NCI-H2196 treated with DMSO at 0.1 percent for 48 hours (cell line): ENCODE data around the gene MB.
"Not testable (repeated sequence)": the region's sequence is repeated elsewhere in the genome, so short reads cannot be mapped to it uniquely, and the experiment has no call there.

Experiments used
- DNase-seq: peaks from one replicate; lab custom pipeline; 2025; ENCODE audit not compliant: unreplicated experiment; lab: John Stamatoyannopoulos, UW

The MB gene

DNA sequence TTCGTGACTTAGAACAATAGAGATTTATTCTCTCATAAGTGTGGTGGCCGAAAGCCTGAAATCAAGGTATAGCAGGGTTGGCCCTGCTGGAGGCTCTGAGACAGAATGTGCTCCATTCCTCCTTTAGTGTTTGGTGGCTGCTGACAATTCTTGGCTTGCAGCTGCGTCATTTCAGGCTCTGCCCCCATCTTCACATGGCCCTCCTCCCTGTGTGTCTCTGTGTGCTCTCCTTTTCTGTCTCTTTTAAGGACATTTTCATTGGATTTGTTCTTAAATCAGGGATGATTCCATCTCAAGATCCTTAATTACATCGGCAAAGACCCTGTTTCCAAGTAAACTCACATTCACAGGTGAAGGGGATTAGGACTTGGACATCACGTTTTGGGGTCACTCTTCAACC is 20.9 kb upstream of the MB start:
- no peak for DNase-seq

DNA sequence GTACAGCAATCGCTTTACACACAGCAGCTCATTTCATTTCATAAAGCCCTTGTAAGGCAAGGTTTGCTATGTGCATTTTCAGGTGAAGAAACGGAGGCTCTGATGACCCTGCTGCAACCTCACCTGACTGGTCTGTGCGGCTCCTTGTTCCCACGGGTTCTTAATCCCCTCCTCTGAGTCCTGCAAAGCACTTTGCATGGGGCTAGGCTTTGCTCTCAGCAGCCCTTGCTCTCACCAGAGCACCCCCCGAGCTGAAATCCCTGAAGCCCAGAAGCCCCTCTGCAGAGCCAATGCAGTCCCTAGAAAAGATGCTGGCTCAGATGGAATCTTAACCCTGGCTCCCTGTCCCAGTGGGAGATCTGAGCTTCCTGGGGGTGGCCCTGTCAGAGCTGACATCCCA is 20.1 kb upstream of the MB start:
- DNase-seq = no peak

DNA sequence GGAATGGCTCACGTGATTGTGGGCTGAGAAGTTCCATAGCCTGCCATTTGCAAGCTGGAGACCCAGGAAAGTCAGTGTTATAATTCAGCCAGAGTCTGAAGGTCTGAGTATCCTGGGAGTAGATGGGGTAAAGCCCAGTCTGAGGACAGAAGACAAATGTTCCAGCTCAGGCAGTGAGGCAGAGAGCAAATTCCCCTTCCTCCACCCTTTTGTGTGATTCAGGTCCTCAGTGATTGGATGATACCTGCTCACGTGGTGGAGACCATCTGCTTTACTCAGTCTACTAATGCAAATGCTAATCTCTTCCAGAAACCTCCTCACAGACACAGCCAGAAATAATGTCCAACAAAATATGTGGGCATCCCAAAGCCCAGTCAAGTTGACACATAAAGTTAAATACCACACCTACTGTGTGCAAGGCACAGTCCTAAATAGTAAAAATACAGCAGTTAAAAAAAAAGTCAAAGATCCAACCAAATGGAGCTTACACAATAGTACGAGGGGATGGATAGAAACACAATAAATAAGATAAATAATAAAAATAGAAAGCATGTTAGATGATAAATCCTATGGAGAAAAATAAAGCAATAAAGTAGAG is 17.9 kb upstream of the MB start:
- no peak for DNase-seq

DNA sequence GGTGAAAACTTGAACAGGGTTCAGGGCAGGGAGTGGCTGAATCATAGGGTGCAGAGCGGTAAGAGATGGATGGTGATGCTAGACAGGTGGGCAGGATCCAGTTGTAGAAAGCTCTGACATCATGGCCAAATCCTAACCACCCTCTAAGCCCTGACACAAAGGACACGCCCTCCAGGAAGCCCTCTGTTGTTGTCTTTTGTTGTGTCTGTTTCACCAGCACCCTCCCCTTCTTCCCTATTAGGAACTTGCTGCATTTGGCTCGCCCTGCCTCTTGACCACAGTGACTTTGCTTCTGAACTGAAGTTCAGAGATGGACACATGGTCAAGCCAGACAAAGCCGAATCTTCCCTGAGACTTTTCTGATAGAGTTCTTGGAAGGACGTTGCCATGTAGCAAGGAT is 16.9 kb upstream of the MB start:
- DNase-seq = no peak

DNA sequence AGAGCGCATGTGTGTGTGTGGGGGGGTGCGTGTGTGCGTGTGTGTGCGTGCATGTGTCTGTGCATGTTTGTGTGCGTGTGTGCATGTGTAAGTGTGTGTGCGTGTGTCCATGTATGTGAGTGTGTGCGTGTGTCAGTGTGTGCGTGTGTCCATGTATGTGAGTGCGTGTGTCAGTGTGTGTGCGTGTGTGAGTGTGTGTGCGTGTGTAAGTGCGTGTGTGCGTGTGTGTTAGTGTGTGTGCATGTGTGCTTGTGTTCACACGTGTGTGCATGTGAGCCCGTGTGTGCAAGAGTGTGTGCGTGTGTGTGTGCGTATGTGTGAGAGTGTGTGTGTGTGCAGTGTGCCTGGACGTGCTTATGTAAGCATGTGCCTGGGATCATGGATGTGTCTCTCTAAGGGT is 16.4 kb upstream of the MB start:
- DNase-seq = no peak

DNA sequence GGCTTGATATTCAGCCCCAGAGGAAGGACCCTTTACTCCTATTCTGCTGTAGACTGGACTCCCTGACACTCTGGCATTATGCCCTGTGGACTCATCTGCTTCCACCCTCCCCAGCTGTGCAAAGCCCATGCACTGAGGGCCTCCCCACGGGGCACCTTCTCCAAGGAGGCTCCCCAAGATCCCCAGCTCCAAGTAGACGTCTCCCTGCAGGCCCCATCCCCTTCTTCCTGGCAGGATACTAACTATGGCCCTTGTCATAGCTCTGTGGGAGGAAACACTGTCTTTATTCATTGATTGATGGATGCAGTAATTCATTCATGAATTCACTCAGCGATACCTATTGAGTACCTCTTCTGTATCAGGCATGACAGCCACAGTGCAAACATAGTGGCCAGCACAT is 15.8 kb upstream of the MB start:
- no peak for DNase-seq

DNA sequence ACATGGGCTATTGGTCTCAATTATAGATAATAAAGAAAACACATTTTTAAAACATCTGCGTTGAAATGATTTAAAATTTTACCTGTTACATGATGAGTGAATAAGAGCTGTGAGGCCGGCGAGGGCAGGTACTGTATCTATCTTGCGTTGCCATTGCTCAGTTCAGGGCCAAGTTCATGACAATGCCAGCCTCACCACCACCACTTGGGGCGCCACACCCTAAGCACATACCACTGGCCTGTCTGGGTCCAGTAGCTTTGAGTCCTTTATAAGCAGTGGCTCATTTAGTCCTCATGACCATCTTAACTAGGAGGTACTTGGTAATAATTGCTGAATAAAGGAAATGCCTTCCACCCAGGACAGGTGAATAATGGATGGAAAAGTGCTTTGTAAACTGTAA is 14.5 kb upstream of the MB start:
- no peak for DNase-seq

DNA sequence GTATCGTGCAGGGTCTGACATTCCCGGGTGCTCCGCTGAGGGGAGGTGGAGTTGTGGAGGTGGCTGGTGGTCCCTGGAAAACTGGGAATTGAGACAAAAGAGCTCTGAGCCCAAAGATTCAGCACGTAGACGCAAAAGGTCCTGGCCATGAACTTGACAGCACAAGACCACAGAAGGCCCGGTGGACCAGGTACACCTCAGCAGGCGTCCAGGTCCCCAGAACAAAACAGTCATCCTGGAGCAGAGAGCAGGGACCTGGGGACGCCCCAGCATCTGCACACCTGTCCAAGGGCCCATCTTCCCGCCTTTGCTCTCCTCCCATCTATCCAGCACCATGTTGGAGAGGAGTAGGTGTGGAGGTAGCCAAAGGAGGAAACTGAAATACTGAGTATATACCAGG is 13.8 kb upstream of the MB start:
- no peak for DNase-seq

DNA sequence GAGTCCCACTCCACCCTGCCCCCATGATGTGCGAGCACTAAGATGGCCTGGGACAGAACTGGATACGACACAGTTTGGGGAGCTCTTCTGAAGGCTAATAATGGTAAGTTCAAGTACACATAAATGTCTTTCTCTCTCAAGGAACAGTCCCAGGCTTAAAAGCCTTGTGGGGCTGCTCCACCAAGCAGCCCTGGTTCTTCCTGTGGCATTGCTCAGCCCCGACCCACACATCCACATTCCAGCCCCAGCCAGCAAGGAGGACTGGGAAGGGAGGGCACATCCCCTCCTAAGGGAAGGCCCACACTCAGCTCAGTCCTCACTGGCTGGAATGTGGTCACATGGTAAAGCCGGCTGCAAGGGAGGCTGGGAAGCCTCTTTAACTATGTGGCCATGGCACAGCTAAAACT is 13.3 kb upstream of the MB start:
- DNase-seq = no peak

DNA sequence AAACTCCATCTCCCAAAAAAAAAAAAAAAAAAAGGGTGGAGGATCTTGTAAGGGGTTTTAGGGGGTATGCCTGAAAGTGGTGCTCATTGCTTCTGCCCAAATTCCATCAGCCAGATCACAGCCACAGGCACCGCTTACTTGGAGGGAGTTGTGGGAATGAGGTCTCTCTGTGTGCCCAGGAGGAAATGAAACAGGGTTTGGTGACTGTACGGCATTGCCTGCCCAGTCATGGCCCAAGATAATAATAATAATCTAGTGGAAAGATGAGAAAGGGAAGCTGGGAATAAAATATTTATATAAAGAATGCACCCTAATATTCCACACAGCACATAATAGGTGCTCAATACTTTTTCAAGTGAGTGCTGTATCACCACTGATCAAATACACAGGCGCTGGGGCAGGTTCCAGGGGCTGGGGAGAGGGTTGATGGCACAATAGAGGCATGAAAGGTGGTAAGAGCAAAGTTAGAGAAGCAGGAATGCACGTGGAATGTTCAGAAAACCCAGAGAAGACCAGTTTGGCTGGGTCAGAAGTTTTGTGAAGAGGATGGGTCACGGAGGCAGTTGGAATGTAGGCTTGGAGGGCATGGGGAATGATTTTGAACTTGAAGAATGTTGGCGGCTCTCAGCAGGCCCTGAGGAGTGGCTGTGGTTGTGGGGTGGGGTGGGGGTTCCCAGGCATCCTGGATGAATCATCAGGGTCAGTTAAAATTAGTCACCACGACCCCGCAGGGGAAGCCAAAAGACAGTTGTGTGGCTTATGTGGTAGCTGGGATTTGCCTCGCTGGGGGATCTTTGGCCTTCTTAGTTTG is 12.5 kb upstream of the MB start:
- DNase-seq = no peak

DNA sequence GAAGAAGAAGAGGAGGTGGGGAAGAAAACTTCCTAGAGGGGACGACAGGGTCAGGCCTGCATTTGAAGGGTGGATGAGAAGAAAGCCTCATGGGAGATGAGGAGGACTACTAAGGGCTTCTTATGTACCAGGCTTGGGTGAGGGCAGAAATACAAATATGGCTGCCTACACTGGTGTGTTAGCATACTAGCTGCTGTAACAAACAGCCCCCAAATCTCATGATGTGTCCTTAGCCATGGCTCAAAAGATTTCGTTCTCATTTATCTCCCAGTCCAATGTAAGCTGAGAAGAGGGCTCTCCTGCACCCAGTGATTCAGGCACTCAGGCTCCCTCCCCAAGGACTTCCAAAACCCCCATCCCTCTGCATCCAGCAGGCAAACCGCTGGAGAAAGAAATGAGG is 11.6 kb upstream of the MB start:
- no peak for DNase-seq

DNA sequence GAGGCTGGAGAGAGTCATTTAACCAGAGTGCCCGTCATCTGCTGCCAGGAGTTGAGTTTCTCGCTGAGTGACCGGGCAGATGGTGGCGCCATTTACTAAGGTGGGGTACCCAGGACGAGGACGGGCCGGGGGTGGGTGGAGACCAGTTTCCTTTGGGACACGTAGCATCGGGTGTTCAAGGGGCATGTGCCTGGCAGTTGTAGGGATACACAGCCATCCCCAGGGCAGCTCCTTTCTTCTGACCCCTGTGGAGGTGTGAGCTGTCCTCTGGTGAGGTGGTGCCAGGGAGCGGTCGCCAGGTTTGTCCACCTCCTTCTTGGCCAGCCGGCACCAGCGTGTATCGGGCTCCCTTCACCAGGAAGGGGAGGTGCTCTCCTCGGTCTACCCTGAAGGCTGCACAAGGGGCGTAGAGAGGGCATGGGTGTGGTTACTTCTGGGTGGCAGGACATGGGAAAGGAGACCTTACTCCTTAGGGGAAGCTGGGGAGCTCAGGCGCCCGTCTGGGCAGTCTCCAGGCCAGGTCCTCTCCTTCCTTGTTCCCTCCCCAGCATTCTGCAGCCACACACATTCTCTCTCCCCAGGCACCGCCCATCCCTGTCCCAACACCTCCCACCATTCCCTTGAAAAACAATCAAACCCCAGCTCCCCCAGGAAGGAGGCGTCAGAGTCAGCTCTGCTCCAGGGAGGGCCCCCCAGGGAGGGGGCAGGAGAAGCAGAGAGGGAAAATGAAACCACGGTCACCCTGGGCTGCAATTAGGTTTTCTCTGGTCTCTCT is 10.3 kb upstream of the MB start:
- peak; percentile 28 for DNase-seq

DNA sequence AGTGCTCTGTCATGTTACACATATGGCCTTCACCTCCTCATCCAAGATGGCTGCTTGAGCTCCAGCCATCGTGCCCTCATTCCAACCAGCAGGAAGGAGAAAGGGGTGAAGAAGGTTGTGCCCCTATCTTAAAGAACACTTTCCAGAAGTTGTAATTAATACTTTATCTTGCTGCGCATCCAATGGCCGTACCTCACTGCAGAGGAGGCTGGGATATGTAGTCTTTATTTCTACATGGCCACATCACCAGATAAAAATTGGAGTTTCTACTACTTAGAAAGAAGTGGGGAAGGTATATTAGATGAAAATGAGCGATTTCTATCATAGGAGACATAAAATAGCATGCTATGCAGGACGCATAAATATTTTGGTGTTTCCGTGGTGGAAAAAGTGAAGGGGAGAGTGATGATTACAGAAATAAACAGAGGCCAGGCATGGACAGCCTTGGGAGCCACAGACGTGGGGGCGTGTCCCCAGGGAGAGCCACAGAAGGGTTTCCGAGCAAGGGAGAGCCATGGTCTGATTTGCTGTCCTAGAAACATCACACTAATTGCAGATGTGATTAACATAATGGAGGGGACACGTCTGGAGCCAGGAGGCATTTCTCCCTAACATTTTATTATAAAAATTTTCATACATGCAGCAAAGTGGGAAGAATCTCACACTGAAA is 8.8 kb upstream of the MB start:
- DNase-seq = no peak

DNA sequence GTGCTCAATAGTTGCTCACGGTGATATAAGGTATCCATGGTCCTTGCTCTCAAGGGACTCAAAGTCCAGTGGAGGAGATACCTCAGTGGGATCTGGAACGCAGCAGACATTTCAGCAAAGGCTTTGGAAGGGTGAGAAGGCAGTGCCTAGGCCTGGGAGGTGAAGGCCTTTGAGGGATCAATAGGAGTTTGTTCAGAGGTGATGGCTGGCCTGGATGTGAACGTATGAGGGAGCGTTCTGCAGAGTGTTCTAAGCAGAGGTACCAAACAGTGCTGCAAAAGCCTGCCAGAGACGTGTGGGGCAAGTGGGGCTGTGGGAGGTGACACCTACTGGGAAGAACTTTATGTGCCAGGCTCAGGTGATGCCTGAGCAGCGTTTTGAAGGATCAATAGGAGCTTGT is 7.4 kb upstream of the MB start:
- no peak for DNase-seq

DNA sequence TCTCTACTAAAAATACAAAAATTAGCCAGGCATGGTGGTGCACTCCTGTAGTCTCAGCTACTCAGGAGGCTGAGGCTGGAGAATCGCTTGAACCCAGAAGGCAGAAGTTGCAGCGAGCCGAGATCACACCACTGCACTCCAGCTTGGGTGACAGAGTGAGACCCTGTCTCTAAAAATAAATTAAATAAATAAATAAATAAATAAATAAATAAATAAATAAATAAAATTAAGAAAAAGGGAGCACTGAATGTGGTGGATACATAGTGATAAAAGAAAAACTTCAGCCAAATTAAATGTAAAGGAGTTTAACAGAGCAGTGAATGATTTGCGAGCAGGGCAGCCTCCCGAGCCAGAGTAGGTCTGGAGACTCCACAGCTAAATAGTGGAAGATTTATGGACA is 6.8 kb upstream of the MB start:
- not testable (repeated sequence) for DNase-seq

DNA sequence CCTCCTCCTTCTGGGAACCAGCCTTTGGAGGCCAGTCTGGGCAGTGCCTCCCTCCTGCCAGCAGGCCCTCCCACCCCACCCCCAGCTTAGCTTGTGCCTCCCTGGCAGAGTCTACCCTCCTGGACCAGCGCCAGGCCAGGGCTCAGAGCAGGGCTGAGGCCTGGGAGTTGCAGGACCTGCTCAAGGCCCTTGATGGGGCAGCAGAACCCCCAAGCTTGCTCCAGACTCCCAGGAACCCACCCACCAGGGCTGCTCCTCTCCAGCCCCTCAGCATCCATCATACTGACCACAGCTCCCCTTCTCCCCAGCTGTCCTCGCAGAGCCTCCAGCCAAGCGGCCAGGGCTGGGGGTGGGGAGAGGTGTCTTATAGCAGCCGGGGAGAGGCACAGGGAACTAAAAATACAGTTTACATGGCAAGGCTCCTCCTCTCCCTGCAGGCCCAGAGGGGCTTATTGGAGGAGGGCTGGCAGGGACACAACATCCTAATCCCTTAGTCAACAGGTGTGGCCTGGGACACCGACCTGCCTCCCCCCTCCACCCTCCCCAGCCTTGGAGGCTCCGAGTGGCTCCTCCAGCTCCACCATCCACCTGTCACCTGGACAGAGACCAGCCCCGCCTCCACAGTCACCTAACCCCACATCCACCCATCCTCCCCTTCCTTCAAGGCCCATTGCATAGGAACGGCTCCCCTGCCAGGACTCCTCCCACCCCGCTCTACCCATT is 5.2 kb upstream of the MB start:
- peak; percentile 97 for DNase-seq

DNA sequence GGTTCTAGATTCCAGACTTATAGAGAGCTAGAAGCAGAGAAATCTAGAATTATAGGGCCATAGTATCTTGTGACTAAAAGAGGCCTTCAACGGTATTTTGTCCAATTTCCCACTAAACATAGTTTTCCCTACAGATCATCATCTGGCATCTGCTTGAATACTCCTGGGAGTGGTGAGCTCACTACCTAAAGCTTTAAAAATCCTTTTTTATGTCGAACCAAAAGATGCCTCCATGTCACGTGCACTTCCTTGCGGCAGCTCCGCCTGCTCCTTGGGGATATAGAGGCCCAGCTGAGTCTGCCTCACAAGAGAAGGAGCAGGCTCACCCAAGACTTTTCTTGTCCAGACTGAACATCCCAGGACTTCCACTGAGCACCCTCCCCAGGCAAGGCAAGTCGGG is 4.3 kb upstream of the MB start:
- DNase-seq = no peak

DNA sequence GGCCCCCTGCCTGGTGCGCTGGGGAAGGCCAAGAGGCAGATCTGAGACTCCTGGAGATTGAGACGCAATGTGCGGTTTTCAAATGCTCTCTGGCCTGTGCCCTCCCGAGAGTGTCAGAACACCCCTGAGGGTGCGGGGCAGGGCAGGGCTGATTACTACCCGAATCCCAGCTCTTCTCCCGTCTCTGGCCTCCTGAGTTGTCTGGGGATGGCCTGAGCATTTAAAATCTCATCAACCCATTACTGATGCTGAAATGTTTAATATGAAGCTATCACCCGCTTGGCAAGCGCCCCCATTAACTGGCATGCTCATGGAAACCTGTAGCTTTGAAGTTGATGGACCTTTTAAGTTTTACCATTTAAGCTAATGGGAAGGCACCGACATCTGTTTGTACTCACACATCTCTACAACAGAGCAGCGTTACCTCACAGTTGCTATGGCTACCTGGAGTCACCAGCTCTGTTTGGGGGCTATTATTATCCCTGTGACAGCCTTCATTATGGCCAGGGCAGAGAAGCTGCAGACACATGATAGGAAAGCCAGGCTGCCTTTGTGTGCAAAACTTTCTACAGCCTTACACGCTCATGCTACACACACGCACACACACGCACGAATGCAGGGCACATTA is 3.6 kb upstream of the MB start:
- DNase-seq = no peak

DNA sequence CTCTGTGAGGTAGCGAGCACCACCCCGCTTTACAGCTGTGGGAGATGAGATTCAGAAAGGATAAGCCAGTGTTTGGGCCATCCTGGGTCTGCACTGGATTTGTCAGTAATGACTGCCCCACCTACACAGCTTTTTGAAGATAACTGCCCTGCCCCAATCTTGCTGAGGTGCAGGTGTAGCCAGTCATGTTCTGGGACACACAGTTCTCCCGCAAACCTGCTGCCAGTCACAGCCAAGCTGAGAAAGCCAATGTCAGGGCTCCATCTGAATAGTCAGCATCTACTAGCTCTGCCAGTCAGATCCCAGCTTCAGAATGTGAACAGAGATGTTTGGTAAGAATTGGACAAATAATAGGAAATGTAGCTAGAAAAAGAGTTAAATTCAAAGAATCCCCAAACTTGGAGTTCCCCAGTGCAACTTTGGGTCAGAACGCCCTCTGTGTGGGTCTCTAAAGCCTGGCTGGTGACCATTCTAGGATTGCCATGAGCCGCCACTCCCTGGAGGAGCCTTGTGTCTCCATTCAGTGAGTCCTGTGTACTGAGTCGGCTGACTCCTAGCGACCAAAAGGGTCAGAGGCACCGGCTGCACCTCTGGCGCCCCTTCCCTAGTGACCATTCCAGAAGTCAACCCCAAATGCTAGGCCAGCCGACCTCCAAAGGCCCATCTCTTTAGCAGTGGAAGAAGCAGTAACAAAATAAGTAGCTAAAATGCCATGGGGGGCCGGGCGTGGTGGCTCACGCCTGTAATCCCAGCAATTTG is 2.4 kb upstream of the MB start:
- no peak for DNase-seq
